Upper lobe of left lung (tissue), 4 donors: ENCODE data around the gene CLCN1.

Source experiments
- EP300 ChIP-seq, 4 donors: sonication (generic); formaldehyde crosslinking; IDR thresholded peaks; one replicate each; pipeline ENCODE4 v1.5.1; 2017; ENCODE audit warnings: antibody characterized with exemption in 4 of 4, control low read depth in 2 of 4
- POLR2A ChIP-seq, 4 donors: fragments of 450-650 bp; IDR thresholded peaks; one replicate each; pipeline ENCODE4 v1.5.1; 2016 to 2017; ENCODE audit warnings: antibody characterized with exemption in 4 of 4, mild to moderate bottlenecking in 2 of 4
- POLR2AphosphoS5 ChIP-seq, 2 donors: sonication (generic); formaldehyde crosslinking; IDR thresholded peaks; one replicate each; pipeline ENCODE4 v1.5.1; 2017; ENCODE audit warnings: antibody characterized with exemption in 2 of 2
- TF ChIP-seq, protein P1 (sequence below), 6 experiments: fragments of 450-650 bp in 4 of 6; fragments of 200-600 bp in 2 of 6; sonication (generic) in 2 of 6; IDR thresholded peaks; one replicate each; pipeline ENCODE4 v1.5.1; 2016 to 2019; ENCODE audit warnings: antibody characterized with exemption in 6 of 6

DNA sequence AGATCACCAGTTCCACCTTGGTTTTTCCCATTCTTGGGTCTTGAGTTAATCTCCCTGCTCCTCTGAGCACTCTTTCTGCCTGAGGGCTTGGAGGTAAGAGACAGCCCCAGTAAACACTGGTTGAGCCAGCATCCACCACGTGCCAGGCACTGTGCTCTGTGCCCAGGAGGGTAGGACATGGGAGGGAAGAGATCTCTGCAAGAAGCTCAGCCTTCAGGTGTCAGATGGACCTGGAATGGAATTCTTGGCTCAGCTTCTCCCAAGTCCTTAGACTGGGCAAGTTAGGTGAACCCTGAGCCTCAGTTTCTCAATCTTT is 67.7 kb downstream of the CLCN1 start:
- TF ChIP-seq, protein P1, sequence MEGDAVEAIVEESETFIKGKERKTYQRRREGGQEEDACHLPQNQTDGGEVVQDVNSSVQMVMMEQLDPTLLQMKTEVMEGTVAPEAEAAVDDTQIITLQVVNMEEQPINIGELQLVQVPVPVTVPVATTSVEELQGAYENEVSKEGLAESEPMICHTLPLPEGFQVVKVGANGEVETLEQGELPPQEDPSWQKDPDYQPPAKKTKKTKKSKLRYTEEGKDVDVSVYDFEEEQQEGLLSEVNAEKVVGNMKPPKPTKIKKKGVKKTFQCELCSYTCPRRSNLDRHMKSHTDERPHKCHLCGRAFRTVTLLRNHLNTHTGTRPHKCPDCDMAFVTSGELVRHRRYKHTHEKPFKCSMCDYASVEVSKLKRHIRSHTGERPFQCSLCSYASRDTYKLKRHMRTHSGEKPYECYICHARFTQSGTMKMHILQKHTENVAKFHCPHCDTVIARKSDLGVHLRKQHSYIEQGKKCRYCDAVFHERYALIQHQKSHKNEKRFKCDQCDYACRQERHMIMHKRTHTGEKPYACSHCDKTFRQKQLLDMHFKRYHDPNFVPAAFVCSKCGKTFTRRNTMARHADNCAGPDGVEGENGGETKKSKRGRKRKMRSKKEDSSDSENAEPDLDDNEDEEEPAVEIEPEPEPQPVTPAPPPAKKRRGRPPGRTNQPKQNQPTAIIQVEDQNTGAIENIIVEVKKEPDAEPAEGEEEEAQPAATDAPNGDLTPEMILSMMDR (IDR thresholded peaks at IDR 0.05): no peak
- TF ChIP-seq POLR2A (IDR thresholded peaks at IDR 0.05): no peak
- TF ChIP-seq POLR2AphosphoS5 (IDR thresholded peaks at IDR 0.05): no peak
- no peak for TF ChIP-seq EP300 (IDR thresholded peaks at IDR 0.05)
